ENCODE data around the gene UNC79. TPM values are rescaled to one million over a fixed set of nuclear protein-coding genes. Genes with fewer than 3 reads are reported as not detected.
"Not testable (repeated sequence)": the region's sequence is repeated elsewhere in the genome, so short reads cannot be mapped to it uniquely, and the experiment has no call there.

Gene UNC79
- total and polyA plus RNA-seq, 4 donors: 0.03 to 0.94 (median 0.14) TPM

- 86 to 91% methylated on average over 3 of the region's 3 CpGs for WGBS, 2 donors
- no peak for DNase-seq
- Histone ChIP-seq H3K9me3 (ENCODE audit: control insufficient read depth in 4 of 4, insufficient read depth in 3 of 4, low read length in 3 of 4) (peaks cover 0 to 6% (median 0%) of the 10 kb centered on the region in 4 donors), H3K4me1 (ENCODE audit: control insufficient read depth in 5 of 5, insufficient read depth in 5 of 5, low read length in 5 of 5) (no peaks in the 10 kb centered on the region), H3K4me3 (no peak overlapping the region), H3K36me3 (ENCODE audit: control insufficient read depth in 4 of 4, insufficient read depth in 4 of 4, low read length in 4 of 4) (no peaks in the 10 kb centered on the region), H3K27me3 (ENCODE audit: control insufficient read depth in 3 of 3, insufficient read depth in 3 of 3, low read length in 2 of 3) (no peaks in the 10 kb centered on the region), H3K27ac (ENCODE audit: low read depth in 1 of 2, low read length in 1 of 2) (no peak overlapping the region), H3K9ac (ENCODE audit: insufficient read depth in 1 of 2, low read length in 2 of 2) (no peak overlapping the region)
- no peak for ATAC-seq (ENCODE audit: insufficient read depth, low FRiP score)
- TF ChIP-seq CTCF (IDR thresholded peaks at IDR 0.05; ENCODE audit: control extremely low read depth, extremely low read depth): no peak
These were observed 19.8 kb upstream of the UNC79 start for GRCh38 chr14:93410893-93411292.

- 83 to 91% methylated on average over 1 of the region's 1 CpG for WGBS, 2 donors
- peaks cover 3 to 22% (median 6%) of the 10 kb centered on the region in 3 donors for H3K27me3 ChIP-seq (ENCODE audit: control insufficient read depth in 3 of 3, insufficient read depth in 3 of 3, low read length in 2 of 3)
- not testable (repeated sequence) for H3K9ac ChIP-seq (ENCODE audit: insufficient read depth in 1 of 2, low read length in 2 of 2); H3K4me1 ChIP-seq (ENCODE audit: control insufficient read depth in 5 of 5, insufficient read depth in 5 of 5, low read length in 5 of 5); H3K36me3 ChIP-seq (ENCODE audit: control insufficient read depth in 4 of 4, insufficient read depth in 4 of 4, low read length in 4 of 4); DNase-seq; H3K9me3 ChIP-seq (ENCODE audit: control insufficient read depth in 4 of 4, insufficient read depth in 3 of 4, low read length in 3 of 4); H3K4me3 ChIP-seq; ATAC-seq (ENCODE audit: insufficient read depth, low FRiP score); H3K27ac ChIP-seq (ENCODE audit: low read depth in 1 of 2, low read length in 1 of 2)
These were observed 5.6 kb upstream of the UNC79 start for GRCh38 chr14:93425136-93425535.

- Histone ChIP-seq H3K4me1 (ENCODE audit: control insufficient read depth in 5 of 5, insufficient read depth in 5 of 5, low read length in 5 of 5) (peaks cover 0 to 6% (median 0%) of the 10 kb centered on the region in 5 donors), H3K9me3 (ENCODE audit: control insufficient read depth in 4 of 4, insufficient read depth in 3 of 4, low read length in 3 of 4) (peaks cover 0 to 7% (median 3%) of the 10 kb centered on the region in 4 donors), H3K4me3 (no peak overlapping the region), H3K27me3 (ENCODE audit: control insufficient read depth in 3 of 3, insufficient read depth in 3 of 3, low read length in 2 of 3) (peaks cover 5 to 28% (median 11%) of the 10 kb centered on the region in 3 donors), H3K9ac (ENCODE audit: insufficient read depth in 1 of 2, low read length in 2 of 2) (no peak overlapping the region), H3K27ac (ENCODE audit: low read depth in 1 of 2, low read length in 1 of 2) (no peak overlapping the region), H3K36me3 (ENCODE audit: control insufficient read depth in 4 of 4, insufficient read depth in 4 of 4, low read length in 4 of 4) (no peaks in the 10 kb centered on the region)
- no peak for TF ChIP-seq CTCF (IDR thresholded peaks at IDR 0.05; ENCODE audit: control extremely low read depth, extremely low read depth)
- DNase-seq (no peak), ATAC-seq (ENCODE audit: insufficient read depth, low FRiP score) (no peak)
These were observed 4.0 kb upstream of the UNC79 start for GRCh38 chr14:93426750-93427149.

- Histone ChIP-seq H3K36me3 (ENCODE audit: control insufficient read depth in 4 of 4, insufficient read depth in 4 of 4, low read length in 4 of 4) (no peaks in the 10 kb centered on the region), H3K9me3 (ENCODE audit: control insufficient read depth in 4 of 4, insufficient read depth in 3 of 4, low read length in 3 of 4) (peaks cover 0 to 7% (median 3%) of the 10 kb centered on the region in 4 donors), H3K4me3 (no peak overlapping the region), H3K27me3 (ENCODE audit: control insufficient read depth in 3 of 3, insufficient read depth in 3 of 3, low read length in 2 of 3) (peaks cover 5 to 29% (median 16%) of the 10 kb centered on the region in 3 donors), H3K9ac (ENCODE audit: insufficient read depth in 1 of 2, low read length in 2 of 2) (no peak overlapping the region), H3K4me1 (ENCODE audit: control insufficient read depth in 5 of 5, insufficient read depth in 5 of 5, low read length in 5 of 5) (peaks cover 0 to 6% (median 0%) of the 10 kb centered on the region in 5 donors), H3K27ac (ENCODE audit: low read depth in 1 of 2, low read length in 1 of 2) (no peak overlapping the region)
- WGBS, 2 donors: 5% methylated on average over 27 of the region's 27 CpGs
- ATAC-seq (ENCODE audit: insufficient read depth, low FRiP score) (no peak), DNase-seq (peak; percentile 48 to 64 (median 57))
- TF ChIP-seq CTCF (IDR thresholded peaks at IDR 0.05; ENCODE audit: control extremely low read depth, extremely low read depth): no peak
These were observed 414 bp downstream of the UNC79 start for GRCh38 chr14:93431036-93431670.

All from lung (tissue), 12 donors.